Adrenal gland (tissue), 5 donors: Measurements from ENCODE around the gene PRKCA.

Experiments used
- CTCF ChIP-seq, 6 experiments: fragments of 450-650 bp in 4 of 6; fragments of 200-600 bp in 2 of 6; sonication (generic) in 1 of 6; IDR thresholded peaks; 1 replicate in 5 of 6; 2 replicates in 1 of 6; pipeline versions ENCODE4 v1.5.1 to v1.8.0; 2016 to 2021; ENCODE audit warnings: antibody characterized with exemption in 6 of 6, mild to moderate bottlenecking in 2 of 6, moderate library complexity in 1 of 6
- POLR2A ChIP-seq, 2 donors: fragments of 450-650 bp; IDR thresholded peaks; one replicate each; pipeline ENCODE4 v1.6.1; 2017; ENCODE audit warnings: antibody characterized with exemption in 2 of 2, mild to moderate bottlenecking in 2 of 2, moderate library complexity in 1 of 2
- donor health status: DM: no; HTN: no; CAD: no.

DNA sequence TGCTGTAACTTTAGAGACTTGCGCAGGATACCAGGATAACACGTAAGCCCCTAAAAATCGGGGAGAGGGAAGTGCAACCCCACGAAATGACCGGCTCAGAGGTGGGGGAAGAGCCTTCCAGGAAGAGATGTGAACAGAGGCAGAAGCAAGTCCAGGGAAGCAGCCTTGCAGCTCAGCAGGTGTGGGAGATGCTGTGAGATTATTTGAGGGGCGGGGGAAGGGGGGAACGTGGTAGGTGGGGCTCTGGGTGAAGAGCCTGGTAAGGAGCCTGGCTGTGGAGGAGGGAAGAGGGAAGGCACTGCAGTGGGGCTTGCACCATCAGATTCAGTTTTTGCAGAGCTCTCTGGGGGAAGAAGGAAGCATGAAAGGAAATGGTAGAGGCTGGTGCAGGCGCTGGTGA, 437.1 kb downstream of the PRKCA start:
- TF ChIP-seq CTCF (IDR thresholded peaks at IDR 0.05) (no peak), POLR2A (IDR thresholded peaks at IDR 0.05) (no peak)
